Naive B cell (primary cell): Measurements from ENCODE around the gene RRAS. TPM values are rescaled to one million over a fixed set of nuclear protein-coding genes. Genes with fewer than 3 reads are reported as not detected.

Source experiments
- ATAC-seq, 2 donors: fragments of 150-1000 bp; cut with Tn5 transposase; 2 replicates each; pipeline ENCODE4 v1.10.0; 2021; ENCODE audit warnings: low read depth in 2 of 2, mild to moderate bottlenecking in 2 of 2, moderate library complexity in 2 of 2
- DNase-seq: peaks from one replicate; pipeline ENCODE4 v3.0.0; 2022
- H3K27ac Mint-ChIP-seq, 6 donors: one replicate each; pipeline ENCODE4 v1.8.0; 2020 to 2022; ENCODE audit warnings: mild to moderate bottlenecking in 6 of 6, mixed read lengths in 6 of 6, moderate library complexity in 5 of 6, inconsistent platforms in 2 of 6
- H3K27me3 Mint-ChIP-seq, 3 donors: one replicate each; pipeline ENCODE4 v1.8.0; 2021 to 2022; ENCODE audit warnings: mixed read lengths in 3 of 3, mild to moderate bottlenecking in 1 of 3
- H3K36me3 Mint-ChIP-seq, 2 donors: one replicate each; pipeline ENCODE4 v1.8.0; 2020 to 2022; ENCODE audit warnings: mixed read lengths in 2 of 2, inconsistent platforms in 1 of 2, mild to moderate bottlenecking in 1 of 2
- H3K4me1 Mint-ChIP-seq, 3 donors: one replicate each; pipeline ENCODE4 v1.8.0; 2020 to 2022; ENCODE audit warnings: mixed read lengths in 3 of 3, inconsistent platforms in 1 of 3, mild to moderate bottlenecking in 1 of 3, moderate library complexity in 1 of 3
- H3K4me3 Mint-ChIP-seq, 8 donors: one replicate each; pipeline ENCODE4 v1.8.0; 2020 to 2022; ENCODE audit warnings: mild to moderate bottlenecking in 8 of 8, mixed read lengths in 8 of 8, moderate library complexity in 8 of 8, inconsistent platforms in 2 of 8
- H3K9me3 Mint-ChIP-seq, 7 donors: one replicate each; pipeline ENCODE4 v1.8.0; 2020 to 2022; ENCODE audit warnings: mixed read lengths in 7 of 7, mild to moderate bottlenecking in 5 of 7, inconsistent platforms in 2 of 7, moderate library complexity in 1 of 7
- polyA plus RNA-seq, 6 donors: library from polyadenylated mRNA; unstranded; fragments of 300-500 nt; fragmentation: Illumina TruSeq; gene quantifications; one replicate each; pipeline ENCODE4 v1.2.3, GENCODE V29; 2021; ENCODE audit warnings: low read depth in 6 of 6

RRAS gene
- polyA plus RNA-seq, 6 donors from 2014 or later: 16.6 to 24.9 (median 19.9) TPM

- ATAC-seq (no peak), DNase-seq (no peak)
- H3K27me3 Mint-ChIP-seq: no peaks in the 10 kb centered on the region
- no peaks in the 10 kb centered on the region for H3K9me3 Mint-ChIP-seq
- peak overlapping the region in 2 of 6 donors; percentile 24 to 64 for H3K27ac Mint-ChIP-seq
- peaks cover 0 to 16% of the 10 kb centered on the region in 2 donors for H3K36me3 Mint-ChIP-seq
- peaks cover 26 to 34% (median 29%) of the 10 kb centered on the region in 3 donors for H3K4me1 Mint-ChIP-seq
- H3K4me3 Mint-ChIP-seq: no peak overlapping the region
Observed at GRCh38 chr19:49681830-49682229, 41.9 kb upstream of the RRAS start.

- H3K27me3 Mint-ChIP-seq: no peaks in the 10 kb centered on the region
- H3K9me3 Mint-ChIP-seq: no peaks in the 10 kb centered on the region
- peaks cover 0 to 13% of the 10 kb centered on the region in 2 donors for H3K36me3 Mint-ChIP-seq
- H3K27ac Mint-ChIP-seq: peak overlapping the region in 2 of 6 donors; percentile 91 to 99
- peak overlapping the region in 4 of 8 donors; percentile 10 to 56 (median 24) for H3K4me3 Mint-ChIP-seq
- ATAC-seq: peak in 1 of 2 donors; percentile 8
- peaks cover 31 to 46% (median 39%) of the 10 kb centered on the region in 3 donors for H3K4me1 Mint-ChIP-seq
- DNase-seq: peak; percentile 90
Observed at GRCh38 chr19:49680421-49681351, 40.7 kb upstream of the RRAS start.

DNA sequence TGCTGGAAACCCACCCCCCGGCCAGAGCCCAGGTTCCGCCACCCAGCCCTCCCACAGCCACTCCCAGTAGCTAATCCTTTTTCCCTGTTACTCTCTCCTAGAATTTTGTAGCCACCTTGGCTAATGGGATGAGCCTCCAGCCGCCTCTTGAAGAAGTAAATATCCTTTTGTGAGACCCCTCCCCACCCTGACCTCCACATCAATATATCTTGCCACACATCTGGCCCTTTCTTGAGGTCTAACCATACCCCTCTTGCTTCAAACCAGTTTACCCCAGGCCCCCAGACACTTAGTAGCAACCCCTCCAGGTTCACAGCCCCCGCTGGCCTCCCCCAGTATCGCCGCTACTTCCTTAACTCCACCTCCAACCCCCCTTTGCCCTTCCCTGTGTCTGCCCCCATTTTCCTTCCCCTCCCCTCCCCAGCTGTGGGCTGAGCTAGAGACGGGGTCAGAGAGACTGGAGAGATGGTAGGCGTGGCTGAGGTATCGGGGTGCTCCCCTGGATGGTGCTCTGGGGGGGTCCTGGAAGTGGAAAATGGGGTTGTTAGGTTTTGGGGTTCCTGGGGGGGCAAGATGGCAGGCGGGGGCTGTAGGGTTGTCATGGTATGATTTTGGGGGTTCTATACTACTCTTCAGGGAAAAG is 39.9 kb upstream of the RRAS start:
- ATAC-seq: no peak
- Mint-ChIP-seq H3K4me3 (peak overlapping the region in 4 of 8 donors; percentile 39 to 79 (median 67)), H3K27ac (peak overlapping the region in 3 of 6 donors; percentile 91 to 99 (median 92)), H3K9me3 (no peaks in the 10 kb centered on the region), H3K27me3 (no peaks in the 10 kb centered on the region), H3K4me1 (peaks cover 29 to 50% (median 39%) of the 10 kb centered on the region in 3 donors), H3K36me3 (peaks cover 0 to 8% of the 10 kb centered on the region in 2 donors)
- no peak for DNase-seq

GRCh38 chr19:49678985-49679770 is 39.2 kb upstream of the RRAS start:
- peaks cover 0 to 6% of the 10 kb centered on the region in 2 donors for H3K36me3 Mint-ChIP-seq
- no peaks in the 10 kb centered on the region for H3K27me3 Mint-ChIP-seq
- peaks cover 30 to 52% (median 39%) of the 10 kb centered on the region in 3 donors for H3K4me1 Mint-ChIP-seq
- no peak for DNase-seq
- H3K4me3 Mint-ChIP-seq: peak overlapping the region in 6 of 8 donors; percentile 39 to 95 (median 60)
- H3K9me3 Mint-ChIP-seq: no peaks in the 10 kb centered on the region
- ATAC-seq: no peak
- H3K27ac Mint-ChIP-seq: peak overlapping the region in 4 of 6 donors; percentile 64 to 99 (median 91)

DNA sequence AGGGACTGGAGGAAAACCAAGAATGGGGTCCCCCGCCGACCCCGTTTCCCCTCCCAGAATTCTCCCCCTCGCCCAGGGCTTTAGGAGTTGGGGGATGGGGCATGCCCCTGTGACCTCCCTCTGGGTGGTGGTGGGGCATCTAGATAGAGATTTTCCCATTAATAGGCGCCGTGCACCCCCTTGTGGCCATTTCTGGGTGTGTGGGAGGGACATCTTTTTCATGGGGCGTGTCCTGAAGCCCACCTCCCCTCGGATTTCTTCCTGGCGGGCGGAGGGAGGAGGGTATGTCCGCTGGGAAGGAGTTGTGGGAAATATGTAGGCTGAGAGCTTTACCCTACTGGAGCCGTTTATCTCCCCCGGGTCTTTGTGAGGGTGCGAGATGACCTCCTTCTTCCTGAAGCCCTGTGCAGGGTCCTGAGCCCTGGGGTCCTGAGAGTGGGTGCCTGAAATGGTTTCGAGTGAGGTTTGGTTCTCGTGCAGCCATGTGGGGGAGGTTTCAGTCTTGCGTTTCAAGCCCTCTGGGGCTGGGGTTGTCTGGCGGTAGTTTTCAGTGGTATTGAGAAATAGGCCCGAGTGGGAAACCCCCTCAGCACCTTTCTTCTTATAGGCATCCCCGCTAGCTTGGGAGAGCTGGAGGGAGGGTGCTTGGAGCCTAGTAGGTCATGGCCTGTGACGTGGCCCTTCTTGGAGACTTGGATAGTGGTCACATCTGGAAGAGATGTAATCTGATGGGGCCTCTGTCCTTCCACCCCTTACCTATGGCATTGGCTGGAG is 38.1 kb upstream of the RRAS start:
- DNase-seq (peak; percentile 80), ATAC-seq (peak; percentile 26 to 31)
- Mint-ChIP-seq H3K9me3 (no peaks in the 10 kb centered on the region), H3K27me3 (no peaks in the 10 kb centered on the region), H3K27ac (peak overlapping the region; percentile 82 to 99 (median 98)), H3K4me3 (peak overlapping the region; percentile 84 to 100 (median 94)), H3K4me1 (peaks cover 38 to 61% (median 46%) of the 10 kb centered on the region in 3 donors), H3K36me3 (no peaks in the 10 kb centered on the region)

- no peaks in the 10 kb centered on the region for H3K27me3 Mint-ChIP-seq
- no peaks in the 10 kb centered on the region for H3K9me3 Mint-ChIP-seq
- H3K27ac Mint-ChIP-seq: peak within 1 kb of the TSS; percentile 98 to 100 (median 99)
- H3K36me3 Mint-ChIP-seq: no peaks in the 10 kb centered on the region
- H3K4me1 Mint-ChIP-seq: peaks cover 41 to 63% (median 49%) of the 10 kb centered on the region in 3 donors
- peak; percentile 64 for DNase-seq
- peak within 1 kb of the TSS; percentile 91 to 100 (median 98) for H3K4me3 Mint-ChIP-seq
- peak; percentile 19 to 20 for ATAC-seq
Observed at GRCh38 chr19:49677231-49677900, 37.4 kb upstream of the RRAS start, which contains the start of gene PRMT1. PRMT1 (plus strand) TSS chr19:49677271; CDS start chr19:49677281, 10 bp downstream.

GRCh38 chr19:49676784-49677230 is 36.9 kb upstream of the RRAS start:
- peak overlapping the region; percentile 98 to 100 (median 99) for H3K27ac Mint-ChIP-seq
- no peaks in the 10 kb centered on the region for H3K36me3 Mint-ChIP-seq
- H3K4me1 Mint-ChIP-seq: peaks cover 46 to 68% (median 54%) of the 10 kb centered on the region in 3 donors
- H3K9me3 Mint-ChIP-seq: no peaks in the 10 kb centered on the region
- peak; percentile 70 to 72 for ATAC-seq
- peak overlapping the region; percentile 91 to 100 (median 98) for H3K4me3 Mint-ChIP-seq
- DNase-seq: peak; percentile 99
- no peaks in the 10 kb centered on the region for H3K27me3 Mint-ChIP-seq

GRCh38 chr19:49676136-49676783 is 36.3 kb upstream of the RRAS start:
- no peak for ATAC-seq
- Mint-ChIP-seq H3K27ac (peak overlapping the region; percentile 97 to 100 (median 99)), H3K9me3 (no peaks in the 10 kb centered on the region), H3K4me3 (peak overlapping the region; percentile 91 to 100 (median 98)), H3K36me3 (no peaks in the 10 kb centered on the region), H3K4me1 (peaks cover 47 to 69% (median 54%) of the 10 kb centered on the region in 3 donors), H3K27me3 (no peaks in the 10 kb centered on the region)
- DNase-seq: no peak

DNA sequence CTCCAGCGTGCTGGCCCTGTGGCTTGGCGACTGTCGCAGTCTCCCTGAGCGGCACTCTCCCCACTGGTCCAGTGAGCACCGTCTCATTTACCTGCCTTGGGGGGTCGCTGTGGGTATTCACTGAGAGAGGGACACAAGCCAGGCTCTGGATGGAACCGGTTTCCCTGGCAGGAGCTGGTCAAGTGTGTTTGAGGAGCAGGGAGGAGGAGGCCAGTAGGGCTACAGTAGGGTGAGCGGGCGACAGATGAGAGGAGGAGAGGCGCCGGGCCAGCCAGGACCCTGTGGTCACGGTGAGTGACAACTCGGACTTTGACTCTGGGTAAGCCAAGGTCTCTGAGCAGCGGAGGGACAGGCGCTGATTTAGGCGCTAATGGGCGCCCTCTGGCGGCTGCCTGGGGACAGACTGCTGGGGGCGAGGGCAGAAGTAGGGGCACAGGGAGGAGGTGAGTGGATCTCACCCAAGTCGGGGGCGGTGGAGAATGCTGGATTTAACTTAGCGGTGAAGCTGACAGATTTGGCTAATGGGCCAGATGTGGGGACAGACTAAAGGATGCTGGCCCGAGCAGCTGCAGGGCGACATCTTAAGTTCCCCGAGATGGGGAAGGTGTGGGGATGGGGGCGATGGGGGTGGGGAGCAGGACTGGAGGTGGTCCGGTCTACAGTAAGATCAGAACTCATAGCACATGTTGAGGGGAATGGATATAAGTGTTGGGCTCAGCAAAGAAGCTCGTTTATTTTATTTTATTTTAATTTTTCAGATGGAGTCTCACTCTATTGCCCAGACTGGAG is 32.4 kb upstream of the RRAS start:
- Mint-ChIP-seq H3K4me1 (peaks cover 27 to 44% (median 29%) of the 10 kb centered on the region in 3 donors), H3K9me3 (no peaks in the 10 kb centered on the region), H3K27ac (peak overlapping the region in 4 of 6 donors; percentile 39 to 89 (median 64)), H3K4me3 (peak overlapping the region in 7 of 8 donors; percentile 25 to 82 (median 72)), H3K27me3 (no peaks in the 10 kb centered on the region), H3K36me3 (no peaks in the 10 kb centered on the region)
- ATAC-seq (no peak), DNase-seq (peak; percentile 68)

DNA sequence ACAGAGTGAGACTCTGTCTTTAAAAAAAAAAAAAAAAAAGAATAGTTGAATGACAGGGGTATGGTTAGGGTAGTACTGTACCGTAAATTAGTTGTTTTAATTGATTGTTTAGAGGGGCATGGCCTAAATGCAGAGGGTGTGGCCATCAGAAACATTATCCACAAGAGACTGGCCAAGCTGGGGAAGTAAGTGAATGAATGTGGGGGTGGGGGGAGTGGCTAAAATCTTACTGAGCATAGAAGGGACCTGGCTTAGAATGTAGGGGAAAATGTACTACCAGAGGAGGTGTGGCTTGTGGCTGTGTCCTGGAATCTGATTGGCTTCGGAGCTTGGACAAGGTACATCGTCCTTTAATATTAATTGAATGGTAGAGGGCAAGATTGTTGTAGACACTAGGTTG is 29.6 kb upstream of the RRAS start:
- DNase-seq (no peak), ATAC-seq (no peak)
- Mint-ChIP-seq H3K9me3 (no peaks in the 10 kb centered on the region), H3K36me3 (peaks cover 0 to 8% of the 10 kb centered on the region in 2 donors), H3K27ac (no peak overlapping the region), H3K27me3 (no peaks in the 10 kb centered on the region), H3K4me3 (peak overlapping the region in 1 of 8 donors; percentile 35), H3K4me1 (peaks cover 41 to 49% (median 45%) of the 10 kb centered on the region in 3 donors)

DNA sequence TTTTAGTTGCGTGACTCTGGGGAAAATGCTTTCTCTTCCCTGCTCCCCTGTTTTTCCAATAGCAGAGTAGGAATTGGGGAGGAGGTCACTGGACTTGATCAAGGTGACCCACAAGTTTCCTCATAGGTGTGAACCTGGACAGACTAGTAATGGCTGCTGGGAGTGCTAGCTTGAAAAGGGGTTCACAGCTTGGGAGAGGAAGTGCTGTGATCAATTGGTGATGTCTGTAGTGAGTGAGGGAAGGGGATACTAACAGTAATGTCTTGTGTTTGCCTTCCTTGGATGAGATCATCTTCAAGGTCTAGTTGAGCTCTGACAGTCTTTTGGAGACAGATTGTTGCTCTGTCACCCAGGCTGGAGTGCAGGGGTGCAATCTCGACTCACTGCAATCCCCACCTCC is 27.5 kb upstream of the RRAS start:
- Mint-ChIP-seq H3K4me3 (peak overlapping the region in 5 of 8 donors; percentile 40 to 99 (median 93)), H3K27me3 (no peaks in the 10 kb centered on the region), H3K9me3 (no peaks in the 10 kb centered on the region), H3K27ac (no peak overlapping the region), H3K4me1 (peaks cover 39 to 51% (median 49%) of the 10 kb centered on the region in 3 donors), H3K36me3 (peaks cover 0 to 8% of the 10 kb centered on the region in 2 donors)
- ATAC-seq (no peak), DNase-seq (no peak)
